Spleen (tissue), 7 donors: ENCODE measurements around the gene KCTD21.

Experiments used
- POLR2A ChIP-seq, 3 donors: fragments of 450-650 bp; IDR thresholded peaks; one replicate each; pipeline ENCODE4 v1.5.1; 2017; ENCODE audit warnings: antibody characterized with exemption in 3 of 3, mild to moderate bottlenecking in 1 of 3
- TF ChIP-seq, protein P1 (sequence below), 11 experiments: fragments of 200-600 bp in 7 of 11; fragments of 450-650 bp in 4 of 11; sonication (generic) in 4 of 11; IDR thresholded peaks in 8 of 11; conservative IDR thresholded peaks in 3 of 11; 1 replicate in 7 of 11; 2 replicates in 4 of 11; pipeline versions ENCODE4 v1.4.0 to v1.8.0; 2016 to 2021; ENCODE audit warnings: antibody characterized with exemption in 11 of 11, inconsistent platforms in 4 of 11, mild to moderate bottlenecking in 1 of 11
- donor health status: DM: no; HTN: no; CAD: no; lungs with moderate emphysema.
- donor health status: DM: no; HTN: no; CAD: no.
- donor health status: DM: no; HTN: no; CAD: no.

DNA sequence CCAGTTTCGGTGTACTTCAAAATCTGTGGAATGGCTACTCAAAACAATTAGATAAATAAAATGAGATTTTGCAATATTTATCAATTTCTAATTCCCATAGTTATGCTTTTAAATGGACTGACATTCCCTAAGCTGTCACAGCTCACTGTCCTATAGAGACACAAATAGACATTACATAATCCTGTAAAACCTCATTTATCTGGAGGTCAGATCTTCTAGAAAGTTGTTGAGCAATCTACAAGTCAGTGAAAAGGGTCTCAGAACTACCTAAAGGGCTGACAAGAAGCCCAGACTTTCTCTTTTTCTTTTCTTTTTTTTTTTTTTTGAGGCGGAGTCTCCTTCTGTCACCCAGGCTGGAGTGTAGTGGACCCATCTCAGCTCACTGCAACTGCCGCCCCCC lies 61.0 kb downstream of the KCTD21 start:
- TF ChIP-seq, protein P1, sequence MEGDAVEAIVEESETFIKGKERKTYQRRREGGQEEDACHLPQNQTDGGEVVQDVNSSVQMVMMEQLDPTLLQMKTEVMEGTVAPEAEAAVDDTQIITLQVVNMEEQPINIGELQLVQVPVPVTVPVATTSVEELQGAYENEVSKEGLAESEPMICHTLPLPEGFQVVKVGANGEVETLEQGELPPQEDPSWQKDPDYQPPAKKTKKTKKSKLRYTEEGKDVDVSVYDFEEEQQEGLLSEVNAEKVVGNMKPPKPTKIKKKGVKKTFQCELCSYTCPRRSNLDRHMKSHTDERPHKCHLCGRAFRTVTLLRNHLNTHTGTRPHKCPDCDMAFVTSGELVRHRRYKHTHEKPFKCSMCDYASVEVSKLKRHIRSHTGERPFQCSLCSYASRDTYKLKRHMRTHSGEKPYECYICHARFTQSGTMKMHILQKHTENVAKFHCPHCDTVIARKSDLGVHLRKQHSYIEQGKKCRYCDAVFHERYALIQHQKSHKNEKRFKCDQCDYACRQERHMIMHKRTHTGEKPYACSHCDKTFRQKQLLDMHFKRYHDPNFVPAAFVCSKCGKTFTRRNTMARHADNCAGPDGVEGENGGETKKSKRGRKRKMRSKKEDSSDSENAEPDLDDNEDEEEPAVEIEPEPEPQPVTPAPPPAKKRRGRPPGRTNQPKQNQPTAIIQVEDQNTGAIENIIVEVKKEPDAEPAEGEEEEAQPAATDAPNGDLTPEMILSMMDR (IDR thresholded peaks at IDR 0.05 in 8 of 11, conservative IDR thresholded peaks at IDR 0.05 in 3 of 11) = no peak
- TF ChIP-seq POLR2A (IDR thresholded peaks at IDR 0.05) = no peak
